ENCODE data around the gene LGI4.
"Not testable (repeated sequence)": the region's sequence is repeated elsewhere in the genome, so short reads cannot be mapped to it uniquely, and the experiment has no call there.

The LGI4 gene

DNA sequence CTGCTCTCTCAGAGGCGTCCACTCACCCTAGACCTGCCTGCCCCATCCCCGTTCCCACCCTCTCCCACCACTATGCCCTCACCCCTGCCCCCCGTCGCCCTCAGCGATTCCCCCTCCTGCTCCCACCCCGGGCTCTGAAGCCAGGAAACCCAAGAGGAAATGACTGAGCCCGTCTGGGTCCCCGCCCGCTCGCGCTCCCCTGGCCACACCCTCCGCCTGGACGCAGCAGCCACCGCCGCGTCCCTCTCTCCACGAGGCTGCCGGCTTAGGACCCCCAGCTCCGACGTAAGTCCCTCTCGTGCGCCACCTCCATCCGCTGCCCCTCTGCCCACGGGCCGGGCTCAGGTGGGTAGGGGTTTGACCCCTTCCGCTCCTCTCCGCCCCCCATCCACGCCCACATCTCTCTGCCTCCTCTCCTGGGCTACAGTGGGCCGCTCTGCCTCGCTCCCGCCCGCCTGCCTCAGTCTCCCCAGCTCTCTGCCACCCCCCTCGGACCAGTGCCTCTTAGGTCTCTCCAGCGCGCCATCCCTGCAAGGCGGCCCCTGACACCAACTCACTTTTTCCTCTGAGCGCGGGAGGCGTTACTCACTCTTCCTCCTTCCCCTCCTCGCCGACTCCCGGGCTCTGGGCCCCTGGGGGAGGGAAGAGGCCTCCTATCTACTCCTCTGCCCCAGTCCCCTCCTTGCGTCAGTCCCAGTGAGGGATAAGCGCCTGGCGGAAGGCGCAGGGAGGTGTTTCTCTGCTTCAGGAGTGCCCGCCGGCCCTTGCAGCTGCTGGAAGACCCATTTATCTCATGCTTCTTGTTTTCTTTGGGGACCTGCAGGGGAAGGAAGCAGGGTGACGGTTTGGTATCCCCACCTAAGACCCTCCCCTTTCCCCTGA lies 19.9 kb upstream of the LGI4 start, which contains the start of gene FXYD5:
Gene FXYD5, plus strand, starts transcription at position 211 of the 882 bp plus-strand sequence. CDS start 816 bp downstream, outside the sequence.
- Histone ChIP-seq H3K27me3 (replicated peaks; ENCODE audit: control insufficient read depth, insufficient read depth, low read length) (no peaks in the 10 kb centered on the region), H3K36me3 (ENCODE audit: control insufficient read depth, insufficient read depth, low read length) (peaks cover 11% of the 10 kb centered on the region), H3K4me3 (replicated peaks; ENCODE audit: low read depth, low read length) (peak within 1 kb of the TSS; percentile 78)
- TF ChIP-seq, protein P1, sequence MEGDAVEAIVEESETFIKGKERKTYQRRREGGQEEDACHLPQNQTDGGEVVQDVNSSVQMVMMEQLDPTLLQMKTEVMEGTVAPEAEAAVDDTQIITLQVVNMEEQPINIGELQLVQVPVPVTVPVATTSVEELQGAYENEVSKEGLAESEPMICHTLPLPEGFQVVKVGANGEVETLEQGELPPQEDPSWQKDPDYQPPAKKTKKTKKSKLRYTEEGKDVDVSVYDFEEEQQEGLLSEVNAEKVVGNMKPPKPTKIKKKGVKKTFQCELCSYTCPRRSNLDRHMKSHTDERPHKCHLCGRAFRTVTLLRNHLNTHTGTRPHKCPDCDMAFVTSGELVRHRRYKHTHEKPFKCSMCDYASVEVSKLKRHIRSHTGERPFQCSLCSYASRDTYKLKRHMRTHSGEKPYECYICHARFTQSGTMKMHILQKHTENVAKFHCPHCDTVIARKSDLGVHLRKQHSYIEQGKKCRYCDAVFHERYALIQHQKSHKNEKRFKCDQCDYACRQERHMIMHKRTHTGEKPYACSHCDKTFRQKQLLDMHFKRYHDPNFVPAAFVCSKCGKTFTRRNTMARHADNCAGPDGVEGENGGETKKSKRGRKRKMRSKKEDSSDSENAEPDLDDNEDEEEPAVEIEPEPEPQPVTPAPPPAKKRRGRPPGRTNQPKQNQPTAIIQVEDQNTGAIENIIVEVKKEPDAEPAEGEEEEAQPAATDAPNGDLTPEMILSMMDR (IDR thresholded peaks at IDR 0.05; ENCODE audit: insufficient read depth, low read length, poor library complexity, severe bottlenecking): no peak
- peak; percentile 62 for DNase-seq (ENCODE audit: extremely low read depth, insufficient read length)

DNA sequence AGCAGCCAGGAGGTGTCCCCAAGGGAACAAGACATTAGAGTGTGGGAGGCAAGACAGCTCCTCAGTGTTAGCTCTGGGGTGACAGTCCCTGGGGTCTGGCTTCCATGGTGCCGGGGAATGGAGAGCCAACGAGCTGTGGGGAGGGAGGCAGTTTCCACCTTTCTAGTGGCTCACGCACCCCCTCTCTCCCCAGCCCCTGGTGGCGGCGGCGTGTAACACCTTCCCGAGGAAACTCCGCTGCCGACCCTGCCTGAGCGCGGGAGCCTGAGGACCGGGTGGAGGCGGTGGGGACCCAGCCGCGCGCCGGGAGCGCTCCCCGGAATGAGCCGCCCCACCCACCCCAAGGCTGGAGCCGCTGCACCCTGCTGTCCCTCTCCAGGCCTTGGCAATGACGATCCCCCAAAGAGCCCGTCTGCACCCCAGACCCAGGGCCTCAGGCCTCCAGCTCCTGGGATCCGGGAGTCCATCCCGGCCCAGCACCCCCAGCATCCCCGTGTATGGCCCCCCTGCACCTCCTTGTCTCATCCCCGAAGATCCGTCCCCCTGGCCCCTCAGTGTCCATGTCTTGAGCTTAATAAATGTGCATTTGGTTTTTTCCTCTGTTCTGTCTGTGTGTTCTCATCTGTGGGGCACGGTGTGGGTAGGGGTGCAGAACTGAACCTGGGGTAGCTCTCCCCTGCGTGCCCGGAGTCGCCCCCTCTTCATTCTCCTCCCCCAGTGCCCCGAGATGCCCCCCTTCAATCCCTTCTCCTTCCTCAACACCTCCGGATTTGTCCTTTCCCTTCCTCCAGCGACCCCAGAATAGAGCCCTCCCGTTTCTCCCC lies 19.1 kb upstream of the LGI4 start:
- peak overlapping the region; percentile 78 for H3K4me3 ChIP-seq (replicated peaks; ENCODE audit: low read depth, low read length)
- H3K36me3 ChIP-seq (ENCODE audit: control insufficient read depth, insufficient read depth, low read length): peaks cover 6% of the 10 kb centered on the region
- peak; percentile 62 for DNase-seq (ENCODE audit: extremely low read depth, insufficient read length)
- H3K27me3 ChIP-seq (replicated peaks; ENCODE audit: control insufficient read depth, insufficient read depth, low read length): no peaks in the 10 kb centered on the region
- TF ChIP-seq, protein P1 (IDR thresholded peaks at IDR 0.05; ENCODE audit: insufficient read depth, low read length, poor library complexity, severe bottlenecking): peak; percentile 69

DNA sequence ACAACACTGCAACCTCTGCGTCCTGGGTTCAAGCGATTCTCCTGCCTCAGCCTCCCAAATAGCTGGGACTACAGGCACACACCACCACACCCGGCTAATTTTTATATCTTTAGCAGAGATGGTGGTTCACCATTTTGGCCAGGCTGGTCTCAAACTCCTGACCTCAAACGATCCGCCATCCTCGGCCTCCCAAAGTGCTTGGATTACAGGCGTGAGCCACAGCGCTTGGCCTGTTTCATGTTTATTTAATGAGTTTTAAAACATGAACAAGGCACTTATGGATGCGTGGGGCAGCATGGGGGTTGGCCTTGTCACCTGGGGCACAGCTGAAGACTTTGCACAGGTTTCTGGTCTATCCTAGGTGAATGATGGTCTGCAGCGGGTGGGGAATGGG lies 18.3 kb upstream of the LGI4 start:
- H3K36me3 ChIP-seq (ENCODE audit: control insufficient read depth, insufficient read depth, low read length); H3K27me3 ChIP-seq (replicated peaks; ENCODE audit: control insufficient read depth, insufficient read depth, low read length); DNase-seq (ENCODE audit: extremely low read depth, insufficient read length); H3K4me3 ChIP-seq (replicated peaks; ENCODE audit: low read depth, low read length): not testable (repeated sequence)

DNA sequence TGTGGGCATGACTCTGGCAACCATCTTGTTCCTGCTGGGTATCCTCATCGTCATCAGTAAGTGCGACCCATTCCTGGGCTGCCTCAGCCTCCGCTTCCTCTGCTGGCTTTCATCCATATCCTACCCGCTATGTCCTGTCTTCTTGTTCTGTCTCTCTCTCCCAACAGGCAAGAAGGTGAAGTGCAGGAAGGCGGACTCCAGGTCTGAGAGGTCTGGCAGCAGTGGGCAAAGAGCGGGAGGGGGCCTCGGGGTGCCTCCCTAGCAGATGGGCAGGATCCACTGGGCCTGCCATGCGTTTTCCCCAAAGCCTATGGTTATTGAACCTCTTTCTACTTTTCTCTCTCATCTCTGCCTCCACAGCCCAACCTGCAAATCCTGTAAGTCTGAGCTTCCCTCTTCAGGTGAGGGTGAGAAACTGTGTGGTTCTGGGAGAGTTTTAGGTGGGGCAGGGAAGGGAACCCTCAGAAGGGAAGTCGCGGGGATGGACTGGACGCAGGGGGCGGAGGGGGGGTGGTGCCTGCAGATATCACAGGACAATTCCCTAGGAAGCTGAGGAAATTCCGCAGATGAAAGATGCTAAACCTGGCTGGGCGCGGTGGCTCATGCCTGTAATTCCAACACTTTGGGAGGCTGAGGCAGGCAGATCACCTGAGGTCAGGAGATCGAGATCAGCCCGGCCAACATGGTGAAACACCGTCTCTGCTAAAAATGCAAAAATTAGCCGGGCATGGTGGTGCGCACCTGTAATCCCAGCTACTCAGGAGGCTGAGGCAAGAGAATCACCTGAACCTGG lies 16.6 kb upstream of the LGI4 start:
- TF ChIP-seq, protein P1 (IDR thresholded peaks at IDR 0.05; ENCODE audit: insufficient read depth, low read length, poor library complexity, severe bottlenecking): no peak
- DNase-seq (ENCODE audit: extremely low read depth, insufficient read length): no peak
- no peaks in the 10 kb centered on the region for H3K27me3 ChIP-seq (replicated peaks; ENCODE audit: control insufficient read depth, insufficient read depth, low read length)
- H3K36me3 ChIP-seq (ENCODE audit: control insufficient read depth, insufficient read depth, low read length): no peaks in the 10 kb centered on the region
- H3K4me3 ChIP-seq (replicated peaks; ENCODE audit: low read depth, low read length): no peak overlapping the region

DNA sequence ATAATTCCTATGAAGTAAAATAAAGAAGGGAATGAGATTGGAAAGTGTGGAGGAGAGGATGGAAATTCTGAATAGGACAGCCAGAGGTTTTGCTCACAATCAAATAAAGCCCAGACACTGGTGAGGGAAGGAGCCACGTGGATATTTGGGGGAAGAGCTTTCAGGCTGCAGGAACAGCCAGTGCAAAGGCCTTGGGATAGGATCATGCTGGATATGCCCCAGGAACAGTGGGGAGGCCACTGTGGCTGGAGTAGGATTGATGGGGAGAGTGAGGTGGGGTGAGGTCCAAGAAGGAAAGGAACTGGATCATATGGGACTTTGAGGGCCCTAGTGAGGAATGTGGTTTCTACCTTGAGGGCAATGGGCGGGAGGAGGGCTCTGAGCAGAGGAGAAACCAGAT lies 15.6 kb upstream of the LGI4 start:
- Histone ChIP-seq H3K4me3 (replicated peaks; ENCODE audit: low read depth, low read length) (no peak overlapping the region), H3K36me3 (ENCODE audit: control insufficient read depth, insufficient read depth, low read length) (no peaks in the 10 kb centered on the region), H3K27me3 (replicated peaks; ENCODE audit: control insufficient read depth, insufficient read depth, low read length) (no peaks in the 10 kb centered on the region)
- no peak for DNase-seq (ENCODE audit: extremely low read depth, insufficient read length)
- TF ChIP-seq, protein P1 (IDR thresholded peaks at IDR 0.05; ENCODE audit: insufficient read depth, low read length, poor library complexity, severe bottlenecking): no peak
